Right forelimb (tissue), 1 donor: ENCODE measurements around the gene RUFY2.
"Not testable (repeated sequence)": the region's sequence is repeated elsewhere in the genome, so short reads cannot be mapped to it uniquely, and the experiment has no call there.

ENCODE experiments used
- DNase-seq: peaks from one replicate; pipeline ENCODE4 v3.0.0-alpha.2; 2018

RUFY2 gene

GRCh38 chr10:68318331-68319059, 88.6 kb downstream of the RUFY2 start:
- DNase-seq: no peak

GRCh38 chr10:68315582-68315981, 91.5 kb downstream of the RUFY2 start:
- no peak for DNase-seq

- not testable (repeated sequence) for DNase-seq
These were observed 92.1 kb downstream of the RUFY2 start for GRCh38 chr10:68314930-68315329.

- DNase-seq: no peak
These were observed 96.5 kb downstream of the RUFY2 start for GRCh38 chr10:68310531-68310930.

- no peak for DNase-seq
These were observed 101.2 kb downstream of the RUFY2 start for GRCh38 chr10:68305854-68306253.

- no peak for DNase-seq
These were observed 103.1 kb downstream of the RUFY2 start for GRCh38 chr10:68303849-68304412.

GRCh38 chr10:68302871-68303270, 104.2 kb downstream of the RUFY2 start:
- no peak for DNase-seq

GRCh38 chr10:68302503-68302823, 104.6 kb downstream of the RUFY2 start:
- DNase-seq: no peak

GRCh38 chr10:68301790-68302502, 105.1 kb downstream of the RUFY2 start:
- DNase-seq: no peak

GRCh38 chr10:68301301-68301700, 105.8 kb downstream of the RUFY2 start:
- DNase-seq: no peak

GRCh38 chr10:68296843-68297663, 110.0 kb downstream of the RUFY2 start:
- no peak for DNase-seq
